ENCODE measurements around the gene HGF.

The HGF gene

GRCh38 chr7:81691199-81691821, 78.5 kb downstream of the HGF start:
- H3K4me1 Mint-ChIP-seq (ENCODE audit: low read depth) = no peaks in the 10 kb centered on the region
- H3K27me3 Mint-ChIP-seq (ENCODE audit: low read depth) = no peaks in the 10 kb centered on the region
- no peak overlapping the region for H3K27ac Mint-ChIP-seq
- no peaks in the 10 kb centered on the region for H3K9me3 Mint-ChIP-seq
- no peak for DNase-seq (ENCODE audit: low spot score)
- H3K4me3 Mint-ChIP-seq = no peak overlapping the region
- H3K36me3 Mint-ChIP-seq (ENCODE audit: low read depth) = no peaks in the 10 kb centered on the region

GRCh38 chr7:81690688-81691087, 79.2 kb downstream of the HGF start:
- DNase-seq (ENCODE audit: low spot score) = no peak
- Mint-ChIP-seq H3K4me1 (ENCODE audit: low read depth) (no peaks in the 10 kb centered on the region), H3K9me3 (no peaks in the 10 kb centered on the region), H3K27ac (no peak overlapping the region), H3K27me3 (ENCODE audit: low read depth) (no peaks in the 10 kb centered on the region), H3K4me3 (no peak overlapping the region), H3K36me3 (ENCODE audit: low read depth) (no peaks in the 10 kb centered on the region)

- DNase-seq (ENCODE audit: low spot score) = no peak
- H3K4me1 Mint-ChIP-seq (ENCODE audit: low read depth) = no peaks in the 10 kb centered on the region
- H3K36me3 Mint-ChIP-seq (ENCODE audit: low read depth) = no peaks in the 10 kb centered on the region
- no peak overlapping the region for H3K4me3 Mint-ChIP-seq
- H3K27me3 Mint-ChIP-seq (ENCODE audit: low read depth) = no peaks in the 10 kb centered on the region
- no peaks in the 10 kb centered on the region for H3K9me3 Mint-ChIP-seq
- no peak overlapping the region for H3K27ac Mint-ChIP-seq
Observed at GRCh38 chr7:81690251-81690650, 79.6 kb downstream of the HGF start.

GRCh38 chr7:81688622-81689411, 81.0 kb downstream of the HGF start:
- no peak overlapping the region for H3K27ac Mint-ChIP-seq
- H3K9me3 Mint-ChIP-seq = no peaks in the 10 kb centered on the region
- no peaks in the 10 kb centered on the region for H3K36me3 Mint-ChIP-seq (ENCODE audit: low read depth)
- DNase-seq (ENCODE audit: low spot score) = no peak
- no peaks in the 10 kb centered on the region for H3K27me3 Mint-ChIP-seq (ENCODE audit: low read depth)
- H3K4me3 Mint-ChIP-seq = no peak overlapping the region
- no peaks in the 10 kb centered on the region for H3K4me1 Mint-ChIP-seq (ENCODE audit: low read depth)

GRCh38 chr7:81687062-81687461, 82.8 kb downstream of the HGF start:
- H3K4me1 Mint-ChIP-seq (ENCODE audit: low read depth) = no peaks in the 10 kb centered on the region
- no peaks in the 10 kb centered on the region for H3K27me3 Mint-ChIP-seq (ENCODE audit: low read depth)
- H3K4me3 Mint-ChIP-seq = no peak overlapping the region
- no peak for DNase-seq (ENCODE audit: low spot score)
- H3K27ac Mint-ChIP-seq = no peak overlapping the region
- no peaks in the 10 kb centered on the region for H3K9me3 Mint-ChIP-seq
- H3K36me3 Mint-ChIP-seq (ENCODE audit: low read depth) = no peaks in the 10 kb centered on the region

- H3K27ac Mint-ChIP-seq = no peak overlapping the region
- DNase-seq (ENCODE audit: low spot score) = no peak
- H3K4me3 Mint-ChIP-seq = no peak overlapping the region
- H3K36me3 Mint-ChIP-seq (ENCODE audit: low read depth) = no peaks in the 10 kb centered on the region
- no peaks in the 10 kb centered on the region for H3K9me3 Mint-ChIP-seq
- no peaks in the 10 kb centered on the region for H3K27me3 Mint-ChIP-seq (ENCODE audit: low read depth)
- H3K4me1 Mint-ChIP-seq (ENCODE audit: low read depth) = no peaks in the 10 kb centered on the region
Observed at GRCh38 chr7:81685270-81685868, 84.5 kb downstream of the HGF start.

- H3K27me3 Mint-ChIP-seq (ENCODE audit: low read depth) = no peaks in the 10 kb centered on the region
- DNase-seq (ENCODE audit: low spot score) = no peak
Observed at GRCh38 chr7:81684514-81685269, 85.2 kb downstream of the HGF start.

GRCh38 chr7:81684033-81684432, 85.8 kb downstream of the HGF start:
- no peaks in the 10 kb centered on the region for H3K36me3 Mint-ChIP-seq (ENCODE audit: low read depth)
- no peak for DNase-seq (ENCODE audit: low spot score)
- no peak overlapping the region for H3K4me3 Mint-ChIP-seq
- no peaks in the 10 kb centered on the region for H3K4me1 Mint-ChIP-seq (ENCODE audit: low read depth)
- no peaks in the 10 kb centered on the region for H3K27me3 Mint-ChIP-seq (ENCODE audit: low read depth)
- H3K27ac Mint-ChIP-seq = no peak overlapping the region
- H3K9me3 Mint-ChIP-seq = no peaks in the 10 kb centered on the region

More at GRCh38 chr7:81684514-81685269, 85.2 kb downstream of the HGF start:
- Mint-ChIP-seq H3K36me3 (ENCODE audit: low read depth) (no peaks in the 10 kb centered on the region), H3K9me3 (no peaks in the 10 kb centered on the region), H3K4me3 (no peak overlapping the region), H3K4me1 (ENCODE audit: low read depth) (no peaks in the 10 kb centered on the region), H3K27ac (no peak overlapping the region)

- Mint-ChIP-seq H3K36me3 (ENCODE audit: low read depth) (no peaks in the 10 kb centered on the region), H3K27ac (no peak overlapping the region), H3K27me3 (ENCODE audit: low read depth) (no peaks in the 10 kb centered on the region), H3K4me3 (no peak overlapping the region), H3K9me3 (no peaks in the 10 kb centered on the region), H3K4me1 (ENCODE audit: low read depth) (no peaks in the 10 kb centered on the region)
- DNase-seq (ENCODE audit: low spot score) = no peak
Observed at GRCh38 chr7:81682873-81683272, 87.0 kb downstream of the HGF start.

- no peaks in the 10 kb centered on the region for H3K36me3 Mint-ChIP-seq (ENCODE audit: low read depth)
- H3K4me3 Mint-ChIP-seq = no peak overlapping the region
- DNase-seq (ENCODE audit: low spot score) = no peak
- no peaks in the 10 kb centered on the region for H3K9me3 Mint-ChIP-seq
- H3K27ac Mint-ChIP-seq = no peak overlapping the region
- no peaks in the 10 kb centered on the region for H3K4me1 Mint-ChIP-seq (ENCODE audit: low read depth)
- no peaks in the 10 kb centered on the region for H3K27me3 Mint-ChIP-seq (ENCODE audit: low read depth)
Observed at GRCh38 chr7:81680120-81680519, 89.7 kb downstream of the HGF start.

GRCh38 chr7:81676813-81677212, 93.0 kb downstream of the HGF start:
- DNase-seq (ENCODE audit: low spot score) = no peak
- Mint-ChIP-seq H3K9me3 (no peaks in the 10 kb centered on the region), H3K27me3 (ENCODE audit: low read depth) (no peaks in the 10 kb centered on the region), H3K36me3 (ENCODE audit: low read depth) (no peaks in the 10 kb centered on the region), H3K27ac (no peak overlapping the region), H3K4me3 (no peak overlapping the region), H3K4me1 (ENCODE audit: low read depth) (no peaks in the 10 kb centered on the region)

- H3K36me3 Mint-ChIP-seq (ENCODE audit: low read depth) = no peaks in the 10 kb centered on the region
- no peak overlapping the region for H3K27ac Mint-ChIP-seq
- H3K27me3 Mint-ChIP-seq (ENCODE audit: low read depth) = no peaks in the 10 kb centered on the region
- H3K4me3 Mint-ChIP-seq = no peak overlapping the region
- H3K4me1 Mint-ChIP-seq (ENCODE audit: low read depth) = no peaks in the 10 kb centered on the region
- no peaks in the 10 kb centered on the region for H3K9me3 Mint-ChIP-seq
- DNase-seq (ENCODE audit: low spot score) = no peak
Observed at GRCh38 chr7:81676105-81676811, 93.6 kb downstream of the HGF start.

- Mint-ChIP-seq H3K9me3 (no peaks in the 10 kb centered on the region), H3K27ac (no peak overlapping the region), H3K27me3 (ENCODE audit: low read depth) (no peaks in the 10 kb centered on the region), H3K36me3 (ENCODE audit: low read depth) (no peaks in the 10 kb centered on the region), H3K4me3 (no peak overlapping the region), H3K4me1 (ENCODE audit: low read depth) (no peaks in the 10 kb centered on the region)
- no peak for DNase-seq (ENCODE audit: low spot score)
Observed at GRCh38 chr7:81674431-81674830, 95.4 kb downstream of the HGF start.

Measured in T-helper 2 cell treated with Interferon-gamma antibody and Interleukin-4, amounts not matched to agents 5 μg/mL and 100 μg/mL, for 36 hours (primary cell).